ENCODE results near the gene LNX2.

DNA sequence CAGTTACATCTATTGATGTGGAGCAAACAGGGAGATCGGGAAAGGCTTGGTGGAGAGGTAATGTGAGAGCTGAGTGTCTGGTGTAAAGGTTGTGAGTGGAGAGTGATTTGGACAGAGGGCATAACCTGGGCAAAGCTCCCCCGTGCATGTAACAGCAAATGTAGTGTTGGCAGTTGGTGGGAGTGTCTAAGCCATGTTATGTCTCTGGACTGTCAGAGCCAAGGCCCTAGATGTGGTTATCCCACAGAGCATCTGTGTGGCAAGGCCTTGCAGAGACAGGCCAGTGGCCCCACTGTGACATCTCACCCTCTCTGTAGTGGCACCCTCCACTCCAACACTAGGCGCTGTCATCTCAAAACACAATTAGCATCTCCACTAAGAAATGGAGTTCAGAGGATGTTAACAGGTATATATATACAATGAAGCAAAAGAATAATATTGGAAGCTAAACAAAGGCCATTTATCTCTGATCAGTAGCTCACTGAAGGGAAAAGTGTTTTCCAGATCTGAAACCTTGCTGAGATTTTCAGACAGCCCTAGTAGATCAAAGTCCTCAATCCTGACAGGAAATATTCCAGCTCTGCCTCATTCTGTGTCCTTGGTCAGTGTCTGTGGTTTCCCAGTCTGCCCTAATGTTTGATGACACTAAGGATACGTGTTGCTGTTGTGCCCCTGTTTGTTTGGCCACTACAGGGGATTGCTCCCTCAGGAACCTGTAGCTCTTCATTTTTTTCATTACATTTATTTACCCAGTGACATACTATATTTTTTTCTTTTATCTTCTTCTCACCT is 21.6 kb upstream of the LNX2 start:
- TF ChIP-seq, protein P1, sequence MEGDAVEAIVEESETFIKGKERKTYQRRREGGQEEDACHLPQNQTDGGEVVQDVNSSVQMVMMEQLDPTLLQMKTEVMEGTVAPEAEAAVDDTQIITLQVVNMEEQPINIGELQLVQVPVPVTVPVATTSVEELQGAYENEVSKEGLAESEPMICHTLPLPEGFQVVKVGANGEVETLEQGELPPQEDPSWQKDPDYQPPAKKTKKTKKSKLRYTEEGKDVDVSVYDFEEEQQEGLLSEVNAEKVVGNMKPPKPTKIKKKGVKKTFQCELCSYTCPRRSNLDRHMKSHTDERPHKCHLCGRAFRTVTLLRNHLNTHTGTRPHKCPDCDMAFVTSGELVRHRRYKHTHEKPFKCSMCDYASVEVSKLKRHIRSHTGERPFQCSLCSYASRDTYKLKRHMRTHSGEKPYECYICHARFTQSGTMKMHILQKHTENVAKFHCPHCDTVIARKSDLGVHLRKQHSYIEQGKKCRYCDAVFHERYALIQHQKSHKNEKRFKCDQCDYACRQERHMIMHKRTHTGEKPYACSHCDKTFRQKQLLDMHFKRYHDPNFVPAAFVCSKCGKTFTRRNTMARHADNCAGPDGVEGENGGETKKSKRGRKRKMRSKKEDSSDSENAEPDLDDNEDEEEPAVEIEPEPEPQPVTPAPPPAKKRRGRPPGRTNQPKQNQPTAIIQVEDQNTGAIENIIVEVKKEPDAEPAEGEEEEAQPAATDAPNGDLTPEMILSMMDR (IDR thresholded peaks at IDR 0.05) = no peak
- no peak for TF ChIP-seq EZH2phosphoT487 (IDR thresholded peaks at IDR 0.05)

Data from neural progenitor cell (in vitro differentiated cells).